ENCODE measurements around the gene KRT8. TPM values are rescaled to one million over a fixed set of nuclear protein-coding genes. Genes with fewer than 3 reads are reported as not detected.

Gene KRT8
- total and polyA plus RNA-seq, 9 donors, result 1.1 to 56.7 (median 4.4) TPM

- no peak overlapping the region for H3K27ac ChIP-seq (ENCODE audit: low read length)
- no peak overlapping the region for H3K4me3 ChIP-seq (ENCODE audit: low read length)
- H3K36me3 ChIP-seq (ENCODE audit: control insufficient read depth, insufficient read depth, low read length), result no peaks in the 10 kb centered on the region
- no peaks in the 10 kb centered on the region for H3K9me3 ChIP-seq (replicated peaks; ENCODE audit: control insufficient read depth, low read depth, low read length)
- no peak for DNase-seq
- no peaks in the 10 kb centered on the region for H3K4me1 ChIP-seq (ENCODE audit: control insufficient read depth, insufficient read depth, low read length)
- WGBS (ENCODE audit: insufficient coverage), result 23% methylated on average over 2 of the region's 10 CpGs
- H3K27me3 ChIP-seq (ENCODE audit: control insufficient read depth, insufficient read depth, low read length), result peaks cover 26% of the 10 kb centered on the region
Observed at GRCh38 chr12:52946797-52947547, 42.1 kb upstream of the KRT8 start.

- Histone ChIP-seq H3K27me3 (ENCODE audit: control insufficient read depth, insufficient read depth, low read length) (peaks cover 26% of the 10 kb centered on the region), H3K4me1 (ENCODE audit: control insufficient read depth, insufficient read depth, low read length) (no peaks in the 10 kb centered on the region), H3K9me3 (replicated peaks; ENCODE audit: control insufficient read depth, low read depth, low read length) (no peaks in the 10 kb centered on the region), H3K27ac (ENCODE audit: low read length) (no peak overlapping the region), H3K4me3 (ENCODE audit: low read length) (no peak overlapping the region), H3K36me3 (ENCODE audit: control insufficient read depth, insufficient read depth, low read length) (no peaks in the 10 kb centered on the region)
- WGBS (ENCODE audit: insufficient coverage), result no CpG with 5 or more reads among the region's 1 CpG
- no peak for DNase-seq
Observed at GRCh38 chr12:52946334-52946733, 41.5 kb upstream of the KRT8 start.

GRCh38 chr12:52945389-52946232, 40.7 kb upstream of the KRT8 start:
- no peaks in the 10 kb centered on the region for H3K36me3 ChIP-seq (ENCODE audit: control insufficient read depth, insufficient read depth, low read length)
- 8% methylated on average over 5 of the region's 13 CpGs for WGBS (ENCODE audit: insufficient coverage)
- peaks cover 26% of the 10 kb centered on the region for H3K27me3 ChIP-seq (ENCODE audit: control insufficient read depth, insufficient read depth, low read length)
- H3K27ac ChIP-seq (ENCODE audit: low read length), result no peak overlapping the region
- H3K4me3 ChIP-seq (ENCODE audit: low read length), result no peak overlapping the region
- no peak for DNase-seq
- H3K4me1 ChIP-seq (ENCODE audit: control insufficient read depth, insufficient read depth, low read length), result no peaks in the 10 kb centered on the region
- no peaks in the 10 kb centered on the region for H3K9me3 ChIP-seq (replicated peaks; ENCODE audit: control insufficient read depth, low read depth, low read length)

- no peaks in the 10 kb centered on the region for H3K36me3 ChIP-seq (ENCODE audit: control insufficient read depth, insufficient read depth, low read length)
- no peak overlapping the region for H3K4me3 ChIP-seq (ENCODE audit: low read length)
- no peak for DNase-seq
- H3K27ac ChIP-seq (ENCODE audit: low read length), result no peak overlapping the region
- H3K4me1 ChIP-seq (ENCODE audit: control insufficient read depth, insufficient read depth, low read length), result no peaks in the 10 kb centered on the region
- H3K9me3 ChIP-seq (replicated peaks; ENCODE audit: control insufficient read depth, low read depth, low read length), result peaks cover 1% of the 10 kb centered on the region
- H3K27me3 ChIP-seq (ENCODE audit: control insufficient read depth, insufficient read depth, low read length), result peaks cover 23% of the 10 kb centered on the region
- WGBS (ENCODE audit: insufficient coverage), result 79% methylated on average over 7 of the region's 8 CpGs
Observed at GRCh38 chr12:52944683-52945388, 40.0 kb upstream of the KRT8 start.

- Histone ChIP-seq H3K4me3 (ENCODE audit: low read length) (no peak overlapping the region), H3K4me1 (ENCODE audit: control insufficient read depth, insufficient read depth, low read length) (no peaks in the 10 kb centered on the region), H3K36me3 (ENCODE audit: control insufficient read depth, insufficient read depth, low read length) (no peaks in the 10 kb centered on the region), H3K27me3 (ENCODE audit: control insufficient read depth, insufficient read depth, low read length) (peaks cover 11% of the 10 kb centered on the region), H3K27ac (ENCODE audit: low read length) (no peak overlapping the region), H3K9me3 (replicated peaks; ENCODE audit: control insufficient read depth, low read depth, low read length) (peaks cover 4% of the 10 kb centered on the region)
- no peak for DNase-seq
- 79% methylated on average over 3 of the region's 3 CpGs for whole genome bisulfite sequencing (ENCODE audit: insufficient coverage)
Observed at GRCh38 chr12:52942901-52943181, 38.0 kb upstream of the KRT8 start.

GRCh38 chr12:52942066-52942900, 37.4 kb upstream of the KRT8 start:
- Histone ChIP-seq H3K27ac (ENCODE audit: low read length) (no peak overlapping the region), H3K36me3 (ENCODE audit: control insufficient read depth, insufficient read depth, low read length) (no peaks in the 10 kb centered on the region), H3K4me3 (ENCODE audit: low read length) (no peak overlapping the region), H3K9me3 (replicated peaks; ENCODE audit: control insufficient read depth, low read depth, low read length) (peaks cover 4% of the 10 kb centered on the region), H3K27me3 (ENCODE audit: control insufficient read depth, insufficient read depth, low read length) (peaks cover 11% of the 10 kb centered on the region), H3K4me1 (ENCODE audit: control insufficient read depth, insufficient read depth, low read length) (no peaks in the 10 kb centered on the region)
- WGBS (ENCODE audit: insufficient coverage), result 86% methylated on average over 5 of the region's 11 CpGs
- no peak for DNase-seq

- H3K4me1 ChIP-seq (ENCODE audit: control insufficient read depth, insufficient read depth, low read length), result peaks cover 24% of the 10 kb centered on the region
- H3K27ac ChIP-seq (ENCODE audit: low read length), result no peak overlapping the region
- H3K4me3 ChIP-seq (ENCODE audit: low read length), result no peak overlapping the region
- H3K27me3 ChIP-seq (ENCODE audit: control insufficient read depth, insufficient read depth, low read length), result peaks cover 3% of the 10 kb centered on the region
- 8% methylated on average over 1 of the region's 1 CpG for WGBS (ENCODE audit: insufficient coverage)
- no peaks in the 10 kb centered on the region for H3K36me3 ChIP-seq (ENCODE audit: control insufficient read depth, insufficient read depth, low read length)
- no peak for DNase-seq
- H3K9me3 ChIP-seq (replicated peaks; ENCODE audit: control insufficient read depth, low read depth, low read length), result no peaks in the 10 kb centered on the region
Observed at GRCh38 chr12:52929538-52929937, 24.7 kb upstream of the KRT8 start.

GRCh38 chr12:52927964-52928363, 23.1 kb upstream of the KRT8 start:
- Histone ChIP-seq H3K9me3 (replicated peaks; ENCODE audit: control insufficient read depth, low read depth, low read length) (no peaks in the 10 kb centered on the region), H3K4me3 (ENCODE audit: low read length) (no peak overlapping the region), H3K36me3 (ENCODE audit: control insufficient read depth, insufficient read depth, low read length) (no peaks in the 10 kb centered on the region), H3K27me3 (ENCODE audit: control insufficient read depth, insufficient read depth, low read length) (peaks cover 3% of the 10 kb centered on the region), H3K4me1 (ENCODE audit: control insufficient read depth, insufficient read depth, low read length) (peaks cover 24% of the 10 kb centered on the region), H3K27ac (ENCODE audit: low read length) (no peak overlapping the region)
- WGBS (ENCODE audit: insufficient coverage), result no CpG with 5 or more reads among the region's 4 CpGs
- DNase-seq, result no peak

GRCh38 chr12:52926596-52927234, 21.8 kb upstream of the KRT8 start:
- Histone ChIP-seq H3K36me3 (ENCODE audit: control insufficient read depth, insufficient read depth, low read length) (no peaks in the 10 kb centered on the region), H3K4me1 (ENCODE audit: control insufficient read depth, insufficient read depth, low read length) (peaks cover 24% of the 10 kb centered on the region), H3K27ac (ENCODE audit: low read length) (no peak overlapping the region), H3K9me3 (replicated peaks; ENCODE audit: control insufficient read depth, low read depth, low read length) (no peaks in the 10 kb centered on the region), H3K27me3 (ENCODE audit: control insufficient read depth, insufficient read depth, low read length) (peaks cover 3% of the 10 kb centered on the region), H3K4me3 (ENCODE audit: low read length) (no peak overlapping the region)
- no peak for DNase-seq
- no CpG with 5 or more reads among the region's 4 CpGs for WGBS (ENCODE audit: insufficient coverage)

Measured in muscle of leg (tissue), 11 donors.